ENCODE measurements around the gene CDK4.
A peak's percentile ranks its signal among the peaks of the same experiment; 100 is the strongest.

The CDK4 gene

DNA sequence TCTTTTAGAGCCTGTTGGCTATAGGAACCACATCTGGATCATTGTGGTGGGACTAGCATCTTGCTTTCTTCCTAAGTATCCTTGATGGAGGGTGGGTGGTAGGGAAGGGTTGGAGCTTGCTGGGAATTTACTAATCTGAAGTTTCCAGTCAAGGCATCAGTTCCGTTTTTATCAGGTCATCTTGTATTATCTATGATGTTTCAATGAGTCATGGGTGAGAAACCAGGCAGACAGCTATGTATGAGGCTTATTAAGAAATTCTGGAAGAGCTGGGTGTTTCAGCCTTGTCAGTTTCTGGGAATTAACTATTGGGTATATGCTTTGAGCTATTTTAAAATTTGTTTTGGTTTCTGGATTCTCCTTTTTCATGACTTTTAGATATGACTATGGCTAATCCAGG, 41.8 kb upstream of the CDK4 start:
- Histone ChIP-seq H3K27me3 (replicated peaks; ENCODE audit: control insufficient read depth, insufficient read depth, low read length) (no peaks in the 10 kb centered on the region), H3K4me3 (replicated peaks; ENCODE audit: low read depth, low read length) (no peak overlapping the region), H3K36me3 (ENCODE audit: control insufficient read depth, insufficient read depth, low read length) (peaks cover 5% of the 10 kb centered on the region)
- no peak for DNase-seq (ENCODE audit: extremely low read depth, insufficient read length)
- TF ChIP-seq, protein P1, sequence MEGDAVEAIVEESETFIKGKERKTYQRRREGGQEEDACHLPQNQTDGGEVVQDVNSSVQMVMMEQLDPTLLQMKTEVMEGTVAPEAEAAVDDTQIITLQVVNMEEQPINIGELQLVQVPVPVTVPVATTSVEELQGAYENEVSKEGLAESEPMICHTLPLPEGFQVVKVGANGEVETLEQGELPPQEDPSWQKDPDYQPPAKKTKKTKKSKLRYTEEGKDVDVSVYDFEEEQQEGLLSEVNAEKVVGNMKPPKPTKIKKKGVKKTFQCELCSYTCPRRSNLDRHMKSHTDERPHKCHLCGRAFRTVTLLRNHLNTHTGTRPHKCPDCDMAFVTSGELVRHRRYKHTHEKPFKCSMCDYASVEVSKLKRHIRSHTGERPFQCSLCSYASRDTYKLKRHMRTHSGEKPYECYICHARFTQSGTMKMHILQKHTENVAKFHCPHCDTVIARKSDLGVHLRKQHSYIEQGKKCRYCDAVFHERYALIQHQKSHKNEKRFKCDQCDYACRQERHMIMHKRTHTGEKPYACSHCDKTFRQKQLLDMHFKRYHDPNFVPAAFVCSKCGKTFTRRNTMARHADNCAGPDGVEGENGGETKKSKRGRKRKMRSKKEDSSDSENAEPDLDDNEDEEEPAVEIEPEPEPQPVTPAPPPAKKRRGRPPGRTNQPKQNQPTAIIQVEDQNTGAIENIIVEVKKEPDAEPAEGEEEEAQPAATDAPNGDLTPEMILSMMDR (IDR thresholded peaks at IDR 0.05; ENCODE audit: insufficient read depth, low read length, poor library complexity, severe bottlenecking), result no peak

DNA sequence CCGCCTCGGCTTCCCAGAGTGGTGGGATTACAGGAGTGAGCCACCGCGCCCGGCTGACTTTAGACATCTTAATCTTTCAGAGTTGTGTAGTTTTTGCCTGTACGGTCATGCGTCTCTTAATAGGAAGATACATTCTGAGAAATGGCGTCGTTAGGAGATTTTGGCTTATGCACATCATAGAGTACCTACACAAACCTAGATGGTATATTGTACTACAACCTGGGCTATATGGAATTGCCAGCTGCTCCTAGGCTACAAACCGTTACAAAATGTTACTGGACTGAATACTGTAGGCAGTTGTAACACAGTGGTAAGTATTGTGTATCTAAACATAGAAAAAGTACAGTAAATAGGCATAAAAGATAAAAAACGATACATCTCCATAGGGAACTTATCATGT, 31.8 kb upstream of the CDK4 start:
- DNase-seq (ENCODE audit: extremely low read depth, insufficient read length), result no peak
- H3K4me3 ChIP-seq (replicated peaks; ENCODE audit: low read depth, low read length), result no peak overlapping the region
- H3K36me3 ChIP-seq (ENCODE audit: control insufficient read depth, insufficient read depth, low read length), result peaks cover 7% of the 10 kb centered on the region
- H3K27me3 ChIP-seq (replicated peaks; ENCODE audit: control insufficient read depth, insufficient read depth, low read length), result no peaks in the 10 kb centered on the region
- TF ChIP-seq, protein P1 (IDR thresholded peaks at IDR 0.05; ENCODE audit: insufficient read depth, low read length, poor library complexity, severe bottlenecking), result no peak

DNA sequence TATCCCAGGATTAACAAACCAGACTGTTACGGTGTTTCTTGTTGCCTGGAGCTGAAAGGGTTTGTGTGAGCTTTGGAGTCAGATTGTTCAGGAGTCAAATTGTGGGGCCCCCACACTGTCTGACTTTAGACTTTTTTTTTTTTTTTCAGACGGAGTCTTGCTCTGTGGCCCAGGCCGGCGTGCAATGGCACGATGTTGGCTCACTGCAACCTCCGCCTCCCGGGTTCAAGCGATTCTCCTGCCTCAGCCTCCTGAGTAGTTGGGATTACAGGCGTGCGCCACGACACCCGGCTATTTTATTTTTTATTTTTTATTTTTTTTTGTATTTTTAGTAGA, 31.3 kb upstream of the CDK4 start:
- Histone ChIP-seq H3K4me3 (replicated peaks; ENCODE audit: low read depth, low read length) (peak overlapping the region; percentile 89), H3K27me3 (replicated peaks; ENCODE audit: control insufficient read depth, insufficient read depth, low read length) (no peaks in the 10 kb centered on the region), H3K36me3 (ENCODE audit: control insufficient read depth, insufficient read depth, low read length) (peaks cover 4% of the 10 kb centered on the region)
- DNase-seq (ENCODE audit: extremely low read depth, insufficient read length), result no peak
- TF ChIP-seq, protein P1 (IDR thresholded peaks at IDR 0.05; ENCODE audit: insufficient read depth, low read length, poor library complexity, severe bottlenecking), result no peak

DNA sequence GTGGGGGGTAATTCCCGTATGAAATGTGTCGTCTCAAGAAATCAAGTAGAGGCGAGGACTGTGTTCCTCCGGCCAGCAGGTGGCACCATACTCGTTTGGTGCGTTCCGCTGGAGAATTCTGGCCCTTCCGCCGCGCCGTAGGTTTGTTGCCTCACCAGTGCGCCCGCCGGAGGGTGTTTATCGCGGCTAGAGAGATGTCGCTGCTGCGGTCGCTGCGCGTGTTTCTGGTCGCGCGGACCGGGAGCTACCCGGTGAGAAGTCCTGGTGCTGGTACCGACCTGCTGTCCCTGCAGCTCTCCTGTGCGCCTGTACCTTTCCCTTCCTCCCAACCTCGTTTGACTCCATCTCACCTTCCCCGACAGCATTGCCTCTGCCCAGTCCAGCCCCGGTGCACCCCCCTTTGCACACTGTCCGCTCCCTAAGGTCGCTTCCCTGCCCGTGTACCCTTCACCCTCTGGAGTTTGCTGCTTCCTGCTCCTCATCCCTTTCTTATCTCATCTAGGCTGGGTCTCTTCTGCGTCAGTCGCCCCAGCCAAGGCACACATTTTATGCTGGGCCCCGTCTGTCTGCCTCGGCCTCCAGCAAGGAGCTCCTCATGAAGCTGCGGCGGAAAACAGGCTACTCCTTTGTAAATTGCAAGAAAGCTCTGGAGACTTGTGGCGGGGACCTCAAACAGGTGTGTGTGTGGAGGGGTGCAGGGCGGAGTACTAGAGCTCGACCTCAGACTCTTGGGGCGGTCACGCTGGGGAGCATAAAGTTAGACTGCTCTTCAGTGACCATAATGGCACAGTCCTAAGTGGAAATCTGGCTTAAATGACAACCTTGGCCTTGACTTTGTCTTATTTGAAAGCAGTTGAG, 30.7 kb upstream of the CDK4 start, which contains the start of gene TSFM:
Gene TSFM, plus strand, starts transcription at position 180 of the 858 bp plus-strand sequence. Its CDS starts 15 bp downstream, at position 195.
- H3K4me3 ChIP-seq (replicated peaks; ENCODE audit: low read depth, low read length), result peak within 1 kb of the TSS; percentile 89
- TF ChIP-seq, protein P1 (IDR thresholded peaks at IDR 0.05; ENCODE audit: insufficient read depth, low read length, poor library complexity, severe bottlenecking), result peak; percentile 93
- peaks cover 4% of the 10 kb centered on the region for H3K36me3 ChIP-seq (ENCODE audit: control insufficient read depth, insufficient read depth, low read length)
- no peaks in the 10 kb centered on the region for H3K27me3 ChIP-seq (replicated peaks; ENCODE audit: control insufficient read depth, insufficient read depth, low read length)
- DNase-seq (ENCODE audit: extremely low read depth, insufficient read length), result peak; percentile 88

DNA sequence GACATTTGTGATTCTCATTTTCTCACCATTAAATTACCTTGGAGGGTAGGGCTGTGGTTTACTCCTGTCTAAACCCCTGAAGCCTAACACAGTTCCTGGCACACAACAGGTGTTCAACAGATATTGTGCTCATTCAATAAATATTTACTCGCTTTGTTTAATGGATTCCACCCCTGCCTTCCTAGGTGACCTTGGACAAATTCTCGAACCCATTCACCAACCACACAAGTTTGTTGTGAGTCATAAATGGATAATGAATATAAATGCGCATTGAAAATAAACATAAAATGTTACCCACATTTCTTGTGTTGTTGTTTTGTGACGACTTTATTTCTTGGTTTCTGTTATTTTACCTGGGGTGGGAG, 30.1 kb upstream of the CDK4 start:
- no peak overlapping the region for H3K4me3 ChIP-seq (replicated peaks; ENCODE audit: low read depth, low read length)
- peaks cover 4% of the 10 kb centered on the region; the same call in 1 of the 2 replicates for H3K36me3 ChIP-seq (ENCODE audit: control insufficient read depth, insufficient read depth, low read length)
- H3K27me3 ChIP-seq (replicated peaks; ENCODE audit: control insufficient read depth, insufficient read depth, low read length), result no peaks in the 10 kb centered on the region
- DNase-seq (ENCODE audit: extremely low read depth, insufficient read length), result no peak
- TF ChIP-seq, protein P1 (IDR thresholded peaks at IDR 0.05; ENCODE audit: insufficient read depth, low read length, poor library complexity, severe bottlenecking), result no peak

Data from GM06990 (cell line).